ENCODE data around the gene CUL1.

CUL1 gene

GRCh38 chr7:148719753-148720152 is 21.1 kb downstream of the CUL1 start:
- no peak for TF ChIP-seq CTCF (conservative IDR thresholded peaks at IDR 0.05; ENCODE audit: low read depth)
- H3K27ac ChIP-seq: no peak overlapping the region
- ChIA-PET POLR2A (ENCODE audit: low non-redundant PET) (no interaction called here), CTCF (no interaction called here)
- DNase-seq (ENCODE audit: low spot score): no peak

GRCh38 chr7:148720472-148720871 is 21.8 kb downstream of the CUL1 start:
- TF ChIP-seq CTCF (conservative IDR thresholded peaks at IDR 0.05; ENCODE audit: low read depth): no peak
- no peak overlapping the region for H3K27ac ChIP-seq
- no peak for DNase-seq (ENCODE audit: low spot score)
- POLR2A ChIA-PET (ENCODE audit: low non-redundant PET): no interaction called here
- CTCF ChIA-PET: no interaction called here

GRCh38 chr7:148721390-148721789 is 22.7 kb downstream of the CUL1 start:
- TF ChIP-seq CTCF (conservative IDR thresholded peaks at IDR 0.05; ENCODE audit: low read depth): no peak
- CTCF ChIA-PET: no interaction called here
- no peak overlapping the region for H3K27ac ChIP-seq
- DNase-seq (ENCODE audit: low spot score): no peak
- POLR2A ChIA-PET (ENCODE audit: low non-redundant PET): no interaction called here

- CTCF ChIA-PET: no interaction called here
- H3K27ac ChIP-seq: 0 out of 2 replicates have a peak overlapping the region, but pooled peaks have one; percentile 2
Measured at GRCh38 chr7:148722340-148723165, 23.9 kb downstream of the CUL1 start.

GRCh38 chr7:148723166-148723559 is 24.5 kb downstream of the CUL1 start:
- no peak overlapping the region for H3K27ac ChIP-seq
- ChIA-PET POLR2A (ENCODE audit: low non-redundant PET) (no interaction called here), CTCF (no interaction called here)
- no peak for TF ChIP-seq CTCF (conservative IDR thresholded peaks at IDR 0.05; ENCODE audit: low read depth)
- no peak for DNase-seq (ENCODE audit: low spot score)

More at GRCh38 chr7:148722340-148723165, 23.9 kb downstream of the CUL1 start:
- DNase-seq (ENCODE audit: low spot score): no peak
- POLR2A ChIA-PET (ENCODE audit: low non-redundant PET): no interaction called here
- TF ChIP-seq CTCF (conservative IDR thresholded peaks at IDR 0.05; ENCODE audit: low read depth): no peak

- no peak for TF ChIP-seq CTCF (conservative IDR thresholded peaks at IDR 0.05; ENCODE audit: low read depth)
- POLR2A ChIA-PET (ENCODE audit: low non-redundant PET): no interaction called here
- CTCF ChIA-PET: no interaction called here
- no peak for DNase-seq (ENCODE audit: low spot score)
- no peak overlapping the region for H3K27ac ChIP-seq
Measured at GRCh38 chr7:148723846-148724245, 25.1 kb downstream of the CUL1 start.
